Epithelial cell of proximal tubule (primary cell): ENCODE results near the gene KRTAP10-11. TPM values are rescaled to one million over a fixed set of nuclear protein-coding genes. Genes with fewer than 3 reads are reported as not detected.

Experiments
- DNase-seq: peaks from one replicate; pipeline ENCODE4 v3.0.0-alpha.2; 2011; ENCODE audit warnings: low read depth
- H3K4me3 ChIP-seq: 2 replicates; pipeline ENCODE4 v1.5.1; 2011; ENCODE audit warnings: low read depth, mild to moderate bottlenecking, low read length
- CTCF ChIP-seq: conservative IDR thresholded peaks from 2 replicates; pipeline ENCODE4 v1.5.1; 2012; ENCODE audit warnings: low read depth, mild to moderate bottlenecking, low read length
- total RNA-seq: library from RNA; depleted of rRNA; stranded (reverse); fragments of >200 nt; gene quantifications from 2 replicates; pipeline ENCODE4 v1.2.3, GENCODE V29; 2015

The KRTAP10-11 gene
- total RNA-seq, 1 donor from 2014 or later = not detected

GRCh38 chr21:44695641-44696040, 49.4 kb downstream of the KRTAP10-11 start:
- no peak for DNase-seq
- no peak for TF ChIP-seq CTCF
- H3K4me3 ChIP-seq = no peak overlapping the region

- no peak for TF ChIP-seq CTCF
- DNase-seq = no peak
- H3K4me3 ChIP-seq = no peak overlapping the region
Observed at GRCh38 chr21:44696572-44696971, 50.4 kb downstream of the KRTAP10-11 start.

Other genes with a start within 250 kb of the KRTAP10-11 start
- gene LRRC3, start 190.9 kb upstream of the KRTAP10-11 start, total RNA-seq = 1.0 and 3.0 TPM in 2 replicates
- not detected in 2 replicates for gene KRTAP10-1, start 106.2 kb upstream of the KRTAP10-11 start, total RNA-seq
- gene KRTAP10-2, start 94.9 kb upstream of the KRTAP10-11 start, total RNA-seq = not detected in 2 replicates
- gene KRTAP10-3, start 87.6 kb upstream of the KRTAP10-11 start, total RNA-seq = not detected in 2 replicates
- gene KRTAP10-4, start 72.7 kb upstream of the KRTAP10-11 start, total RNA-seq = not detected in 2 replicates
- gene KRTAP10-5, start 65.8 kb upstream of the KRTAP10-11 start, total RNA-seq = not detected in 2 replicates
- not detected in 2 replicates for gene KRTAP10-6, start 53.9 kb upstream of the KRTAP10-11 start, total RNA-seq
- gene KRTAP10-7, start 45.8 kb upstream of the KRTAP10-11 start, total RNA-seq = not detected in 2 replicates
- gene KRTAP10-8, start 34.3 kb upstream of the KRTAP10-11 start, total RNA-seq = not detected in 2 replicates
- not detected in 2 replicates for gene KRTAP10-9, start 19.3 kb upstream of the KRTAP10-11 start, total RNA-seq
- not detected in 2 replicates for gene KRTAP10-10, start 9.1 kb upstream of the KRTAP10-11 start, total RNA-seq
- gene KRTAP12-4, start 8.2 kb downstream of the KRTAP10-11 start, total RNA-seq = not detected in 2 replicates
- gene KRTAP12-3, start 11.5 kb downstream of the KRTAP10-11 start, total RNA-seq = not detected in 2 replicates
- gene KRTAP12-2, start 20.5 kb downstream of the KRTAP10-11 start, total RNA-seq = not detected in 2 replicates
- not detected in 2 replicates for gene KRTAP12-1, start 35.7 kb downstream of the KRTAP10-11 start, total RNA-seq
- gene KRTAP10-12, start 50.8 kb downstream of the KRTAP10-11 start, total RNA-seq = not detected in 2 replicates
- not detected in 2 replicates for gene TSPEAR, start 65.2 kb downstream of the KRTAP10-11 start, total RNA-seq
- gene UBE2G2, start 155.4 kb downstream of the KRTAP10-11 start, total RNA-seq = 29.6 and 47.2 TPM in 2 replicates
- gene SUMO3, start 171.6 kb downstream of the KRTAP10-11 start, total RNA-seq = 58.7 and 86.0 TPM in 2 replicates
- 311 and 421 TPM in 2 replicates for gene PTTG1IP, start 227.3 kb downstream of the KRTAP10-11 start, total RNA-seq